IMR-90 (cell line): ENCODE data around the gene TALDO1. TPM values are rescaled to one million over a fixed set of nuclear protein-coding genes. Genes with fewer than 3 reads are reported as not detected.

ENCODE experiments used
- ATAC-seq: fragments of 200-7000 bp; cut with Tn5 transposase; 2 replicates; pipeline ENCODE4 v1.9.1; 2020; ENCODE audit warnings: low read depth, mild to moderate bottlenecking, moderate library complexity
- BruUV-seq: library from RNA; stranded (reverse); fragments of 400-500 nt; replicated peaks from 2 replicates; lab custom pipeline; 2021; lab: Mats Ljungman, UMichigan
- CTCF ChIA-PET: fragments of 300-600 bp; formaldehyde crosslinking; extraction: SDS; loops from one replicate; lab custom pipeline; 2021; ENCODE audit warnings: antibody characterized with exemption; lab: Yijun Ruan, JAX
- POLR2A ChIA-PET: fragments of 300-600 bp; sonication (Branson Sonifier 250); formaldehyde crosslinking; loops from one replicate; lab custom pipeline; 2022; ENCODE audit warnings: antibody characterized with exemption; ENCODE audit not compliant: unreplicated experiment; lab: Charles Lee
- DNase-seq: peaks from one replicate; pipeline ENCODE4 v3.0.0; 2013
- H2AFZ ChIP-seq: replicated peaks from 2 replicates; pipeline ENCODE3; 2013; ENCODE audit warnings: low read length, mild to moderate bottlenecking; ENCODE audit not compliant: poor library complexity
- H2AK5ac ChIP-seq: 2 replicates; pipeline ENCODE4 v1.6.1; 2013; ENCODE audit warnings: low read depth, low read length, inconsistent platforms
- H2AK9ac ChIP-seq: replicated peaks from 2 replicates; pipeline ENCODE3; 2013; ENCODE audit warnings: mild to moderate bottlenecking, low read depth, low read length, moderate library complexity; ENCODE audit not compliant: poor library complexity
- H2BK120ac ChIP-seq: 2 replicates; pipeline ENCODE4 v1.6.1; 2013; ENCODE audit warnings: low read depth, low read length, inconsistent platforms
- H2BK15ac ChIP-seq: 3 replicates; pipeline ENCODE4 v1.6.1; 2013; ENCODE audit warnings: low read depth, low read length, inconsistent platforms
- H2BK20ac ChIP-seq: 2 replicates; pipeline ENCODE4 v1.6.1; 2013; ENCODE audit warnings: low read depth, mild to moderate bottlenecking, inconsistent platforms, low read length, moderate library complexity
- H2BK5ac ChIP-seq: 2 replicates; pipeline ENCODE4 v1.6.1; 2013; ENCODE audit warnings: mild to moderate bottlenecking, low read depth, low read length, inconsistent platforms; ENCODE audit not compliant: poor library complexity, severe bottlenecking
- H3K14ac ChIP-seq: replicated peaks from 2 replicates; pipeline ENCODE4 v1.6.1; 2013; ENCODE audit warnings: low read depth, low read length, inconsistent platforms
- H3K18ac ChIP-seq: 2 replicates; pipeline ENCODE4 v1.6.1; 2013; ENCODE audit warnings: low read depth, low read length, control low read depth
- H3K23ac ChIP-seq: 2 replicates; pipeline ENCODE4 v1.6.1; 2013; ENCODE audit warnings: low read depth, low read length, inconsistent platforms
- H3K27ac ChIP-seq: 2 replicates; pipeline ENCODE4 v1.5.1; 2013; ENCODE audit warnings: mild to moderate bottlenecking, control low read depth, low read length; ENCODE audit not compliant: insufficient read depth
- H3K27me3 ChIP-seq: 2 replicates; pipeline ENCODE4 v1.6.1; 2013; ENCODE audit warnings: low read length; ENCODE audit not compliant: control insufficient read depth, insufficient read depth
- H3K36me3 ChIP-seq: 2 replicates; pipeline ENCODE4 v1.6.1; 2013; ENCODE audit warnings: low read length, mixed read lengths; ENCODE audit not compliant: control insufficient read depth, insufficient read depth
- H3K4ac ChIP-seq: 2 replicates; pipeline ENCODE4 v1.6.1; 2013; ENCODE audit warnings: low read depth, low read length, inconsistent platforms
- H3K4me1 ChIP-seq: 2 replicates; pipeline ENCODE4 v1.6.1; 2013; ENCODE audit warnings: low read length, mixed read lengths; ENCODE audit not compliant: control insufficient read depth, insufficient read depth
- H3K4me2 ChIP-seq: 2 replicates; pipeline ENCODE4 v1.6.1; 2013; ENCODE audit warnings: low read depth, mild to moderate bottlenecking, control low read depth, low read length, moderate library complexity
- H3K4me3 ChIP-seq: 2 replicates; pipeline ENCODE4 v1.5.1; 2013; ENCODE audit warnings: low read depth, mild to moderate bottlenecking, control low read depth, low read length, moderate library complexity; ENCODE audit not compliant: insufficient read depth
- H3K56ac ChIP-seq: 2 replicates; pipeline ENCODE4 v1.6.1; 2013; ENCODE audit warnings: low read length, inconsistent platforms; ENCODE audit not compliant: insufficient read depth; ENCODE audit errors: extremely low read depth
- H3K79me1 ChIP-seq, 2 experiments: 2 replicates each; pipeline ENCODE4 v1.6.1; 2013; ENCODE audit warnings: low read length in 2 of 2, inconsistent platforms in 1 of 2, low read depth in 1 of 2
- H3K9ac ChIP-seq: 2 replicates; pipeline ENCODE4 v1.6.1; 2013; ENCODE audit warnings: low read depth, low read length, control low read depth
- H3K9me1 ChIP-seq: 2 replicates; pipeline ENCODE4 v1.6.1; 2013; ENCODE audit warnings: low read length, inconsistent platforms; ENCODE audit not compliant: insufficient read depth
- H3K9me3 ChIP-seq: 2 replicates; pipeline ENCODE4 v1.6.1; 2013; ENCODE audit warnings: low read length; ENCODE audit not compliant: control insufficient read depth, insufficient read depth
- H4K20me1 ChIP-seq: 2 replicates; pipeline ENCODE4 v1.6.1; 2013; ENCODE audit warnings: low read length, inconsistent platforms; ENCODE audit not compliant: insufficient read depth
- H4K5ac ChIP-seq: 2 replicates; pipeline ENCODE4 v1.6.1; 2013; ENCODE audit warnings: mild to moderate bottlenecking, low read depth, low read length, control low read depth
- H4K8ac ChIP-seq, 2 experiments: 2 replicates each; pipeline ENCODE4 v1.6.1; 2013; ENCODE audit warnings: low read depth in 2 of 2, low read length in 2 of 2, control low read depth in 1 of 2, inconsistent platforms in 1 of 2
- H4K91ac ChIP-seq: 2 replicates; pipeline ENCODE4 v1.6.1; 2013; ENCODE audit warnings: low read depth, low read length, inconsistent platforms; ENCODE audit not compliant: insufficient read depth
- CTCF ChIP-seq: conservative IDR thresholded peaks from 2 replicates; pipeline ENCODE4 v1.5.1; 2012; ENCODE audit warnings: mild to moderate bottlenecking, low read depth, low read length, improper control_type of control experiment
- FOS ChIP-seq: fragments of 150-350 bp; IDR thresholded peaks from 2 replicates; pipeline ENCODE4 v1.6.1; 2016; ENCODE audit warnings: low read depth, low read length
- MAFK ChIP-seq: IDR thresholded peaks from 2 replicates; pipeline ENCODE4 v1.6.1; 2012; ENCODE audit warnings: low read depth, low read length, improper control_type of control experiment
- MXI1 ChIP-seq: IDR thresholded peaks from 2 replicates; pipeline ENCODE4 v1.6.1; 2012; ENCODE audit warnings: low read depth, mild to moderate bottlenecking, low read length, moderate library complexity, borderline replicate concordance
- NFE2L2 ChIP-seq: fragments of 150-350 bp; IDR thresholded peaks from 2 replicates; pipeline ENCODE4 v1.6.1; 2016; ENCODE audit warnings: low read depth, mild to moderate bottlenecking, low read length
- POLR2A ChIP-seq: IDR thresholded peaks from 2 replicates; pipeline ENCODE4 v1.6.1; 2012; ENCODE audit warnings: mild to moderate bottlenecking, low read depth, low read length
- RCOR1 ChIP-seq: IDR thresholded peaks from 2 replicates; pipeline ENCODE4 v1.6.1; 2012; ENCODE audit warnings: mild to moderate bottlenecking, low read length, improper control_type of control experiment; ENCODE audit not compliant: insufficient replicate concordance
- WGBS, 2 experiments: methylation state at CpG; one replicate each; pipeline versions ENCODE4 v1.1.5 to v1.1.7; 2013; ENCODE audit warnings: missing lambda C conversion rate in 2 of 2; ENCODE audit not compliant: insufficient read length in 1 of 2; ENCODE audit errors: extremely low coverage in 2 of 2; 5-methylcytosine and 5-hydroxymethylcytosine counted together
- dilution Hi-C: fragments of 300-500 bp; cut with HindIII; formaldehyde crosslinking; loops from one replicate; pipeline ENCODE4 v1.14.3; 2018; ENCODE audit warnings: low sequenced_read_pairs; ENCODE audit not compliant: unreplicated experiment
- in situ Hi-C: fragments of 300-500 bp; cut with MboI; formaldehyde crosslinking; loops from 3 replicates; pipeline ENCODE4 v1.14.3; 2019; ENCODE audit warnings: low sequenced_read_pairs, inconsistent platforms, mixed read lengths
- intact Hi-C: fragments of 100-400 bp; cut with micrococcal nuclease; formaldehyde crosslinking; loops from 2 replicates; pipeline ENCODE4 v1.10.0; 2022
- polyA plus RNA-seq, 3 experiments: library from polyadenylated mRNA; depleted of rRNA; stranded (reverse); fragments of >200 nt; gene quantifications; 2 replicates each; pipeline ENCODE4 v1.2.3, GENCODE V29; 2012; ENCODE audit warnings: low replicate concordance in 1 of 3
- total RNA-seq: library from RNA; depleted of rRNA; stranded (reverse); fragments of >200 nt; gene quantifications from 2 replicates; pipeline ENCODE4 v1.2.3, GENCODE V29; 2012

TALDO1 gene
- total and polyA plus RNA-seq, 2 of the 4 experiments (the other 2 are of a cell fraction), result 147 to 210 TPM

- TF ChIP-seq MAFK, result no peak
These were observed 19.1 kb downstream of the TALDO1 start (continued) for GRCh38 chr11:766106-766935.

GRCh38 chr11:766936-767210 lies 19.6 kb downstream of the TALDO1 start:
- no peak overlapping the region for H3K27ac ChIP-seq
- no peak overlapping the region for H3K9ac ChIP-seq
- peaks cover 5% of the 10 kb centered on the region for H3K4me1 ChIP-seq
- H2AK5ac ChIP-seq, result no peak overlapping the region
- in situ Hi-C loops, result no loop called here
- H3K36me3 ChIP-seq, result peaks cover 66% of the 10 kb centered on the region
- no peak overlapping the region for H3K56ac ChIP-seq
- ChIA-PET POLR2A (no interaction called here), CTCF (no interaction called here)
- no peak overlapping the region for H2AFZ ChIP-seq
- no peak overlapping the region for H4K8ac ChIP-seq
- H3K79me1 ChIP-seq, result peaks cover 9 to 50% of the 10 kb centered on the region in 2 experiments
- no peak overlapping the region for H3K4me3 ChIP-seq
- DNase-seq (no peak), ATAC-seq (no peak)
- no peak overlapping the region for H2BK120ac ChIP-seq
- H3K18ac ChIP-seq, result no peak overlapping the region
- no peak overlapping the region for H3K4me2 ChIP-seq
- no peak overlapping the region for H2BK5ac ChIP-seq
- TF ChIP-seq RCOR1 (no peak), NFE2L2 (no peak), POLR2A (no peak), MXI1 (no peak), MAFK (no peak), CTCF (no peak), FOS (no peak)
- H4K91ac ChIP-seq, result no peak overlapping the region
- no peak overlapping the region for H3K14ac ChIP-seq
- H3K9me1 ChIP-seq, result peaks cover 3% of the 10 kb centered on the region; the same call in 1 of the 2 replicates
- no peak overlapping the region for H4K5ac ChIP-seq
- BruUV-seq, result no TSS peak
- no peak overlapping the region for H3K4ac ChIP-seq
- H3K23ac ChIP-seq, result no peak overlapping the region
- H3K9me3 ChIP-seq, result no peaks in the 10 kb centered on the region
- peaks cover 58% of the 10 kb centered on the region for H4K20me1 ChIP-seq
- no CpG with 5 or more reads among the region's 2 CpGs for WGBS, 2 experiments
- dilution Hi-C loops, result no loop called here
- intact Hi-C loops, result no loop called here
- no peak overlapping the region for H2AK9ac ChIP-seq
- no peaks in the 10 kb centered on the region for H3K27me3 ChIP-seq
- no peak overlapping the region for H2BK20ac ChIP-seq
- H2BK15ac ChIP-seq, result no peak overlapping the region
